ENCODE measurements around the gene SREBF1. TPM values are rescaled to one million over a fixed set of nuclear protein-coding genes. Genes with fewer than 3 reads are reported as not detected.

The SREBF1 gene
- total RNA-seq, 1 donor from 2014 or later: 175 TPM

GRCh38 chr17:17766744-17767120, 70.1 kb downstream of the SREBF1 start:
- intact Hi-C loops (cut with micrococcal nuclease): no loop called here

GRCh38 chr17:17766077-17766743, 70.6 kb downstream of the SREBF1 start:
- intact Hi-C loops (cut with micrococcal nuclease): no loop called here

- intact Hi-C loops (cut with micrococcal nuclease): no loop called here
Measured at GRCh38 chr17:17765359-17766076, 71.3 kb downstream of the SREBF1 start.

- intact Hi-C loops (cut with micrococcal nuclease): no loop called here
Measured at GRCh38 chr17:17763734-17764133, 73.1 kb downstream of the SREBF1 start.

- intact Hi-C loops (cut with micrococcal nuclease): no loop called here
Measured at GRCh38 chr17:17763136-17763535, 73.7 kb downstream of the SREBF1 start.

- intact Hi-C loops (cut with micrococcal nuclease): no loop called here
Measured at GRCh38 chr17:17762744-17763105, 74.1 kb downstream of the SREBF1 start.

Other genes starting within 250 kb of the SREBF1 start
- gene PEMT, start 245.3 kb downstream of the SREBF1 start, total RNA-seq: 17.0 and 22.5 TPM in 2 replicates
- 24.7 and 25.1 TPM in 2 replicates for gene RAI1, start 155.5 kb downstream of the SREBF1 start, total RNA-seq
- gene TOM1L2, start 135.4 kb upstream of the SREBF1 start, total RNA-seq: 25.2 and 27.9 TPM in 2 replicates
- gene DRC3, start 135.9 kb upstream of the SREBF1 start, total RNA-seq: not detected in 2 replicates
- gene ATPAF2, start 202.2 kb upstream of the SREBF1 start, total RNA-seq: 27.7 and 30.8 TPM in 2 replicates
- gene GID4, start 202.4 kb upstream of the SREBF1 start, total RNA-seq: 9.4 and 9.7 TPM in 2 replicates